NCI-H69 (cell line): ENCODE data around the gene OR4K13.

ENCODE experiments used
- DNase-seq: peaks from one replicate; lab custom pipeline; 2025; lab: John Stamatoyannopoulos, UW

Gene OR4K13

GRCh38 chr14:20035938-20036337, at the start of gene OR4K13:
Gene OR4K13, minus strand, starts transcription at chr14:20036038. Its CDS starts 1,280 bp downstream, at chr14:20034758.
- no peak for DNase-seq

GRCh38 chr14:20059745-20060144, 23.9 kb upstream of the OR4K13 start, which contains the start of gene OR4L1:
Gene OR4L1, plus strand, starts transcription at chr14:20060045. Its CDS starts 0 bp downstream, at chr14:20060045.
- DNase-seq: no peak

GRCh38 chr14:20048202-20048601, 12.4 kb upstream of the OR4K13 start:
- DNase-seq: no peak

GRCh38 chr14:20044243-20044642, 8.4 kb upstream of the OR4K13 start:
- DNase-seq: no peak

- no peak for DNase-seq
Measured at GRCh38 chr14:20035449-20035848, 389 bp downstream of the OR4K13 start.

- DNase-seq: no peak
Measured at GRCh38 chr14:20031058-20031457, 4.8 kb downstream of the OR4K13 start.

GRCh38 chr14:20019257-20019865, 16.5 kb downstream of the OR4K13 start, which contains the start of gene OR4K14:
Gene OR4K14, minus strand, starts transcription at chr14:20019307. Its CDS starts 4,114 bp downstream, at chr14:20015193.
- peak; percentile 6 for DNase-seq

GRCh38 chr14:20008156-20008555, 27.7 kb downstream of the OR4K13 start:
- no peak for DNase-seq

- no peak for DNase-seq
Measured at GRCh38 chr14:20002319-20002718, 33.5 kb downstream of the OR4K13 start.

- DNase-seq: no peak
Measured at GRCh38 chr14:20001863-20002262, 34.0 kb downstream of the OR4K13 start, which contains the start of gene OR4Q2. Gene OR4Q2, plus strand, starts transcription at chr14:20002163.

- DNase-seq: no peak
Measured at GRCh38 chr14:19993438-19993837, 42.4 kb downstream of the OR4K13 start.
